Measurements from ENCODE around the gene MATCAP1.
A peak's percentile ranks its signal among the peaks of the same experiment; 100 is the strongest.

Gene MATCAP1

GRCh38 chr16:67163999-67164558, 19.7 kb downstream of the MATCAP1 start:
- Histone ChIP-seq H3K9ac (ENCODE audit: low read length) (no peak overlapping the region), H3K9me2 (ENCODE audit: low read depth, low read length) (no peaks in the 10 kb centered on the region), H3K27me3 (ENCODE audit: insufficient read depth, low read length) (no peaks in the 10 kb centered on the region; the same call in 1 of the 2 replicates), H2AFZ (ENCODE audit: low read length) (no peak overlapping the region), H3K4me3 (ENCODE audit: low read depth, low read length, poor library complexity, severe bottlenecking) (peak overlapping the region; percentile 44), H3K27ac (ENCODE audit: low read depth, low read length, poor library complexity, severe bottlenecking) (no peak overlapping the region), H3K9me3 (ENCODE audit: low read length) (no peaks in the 10 kb centered on the region), H3K36me3 (ENCODE audit: insufficient read depth, low read length) (no peaks in the 10 kb centered on the region), H4K20me1 (ENCODE audit: insufficient read depth, low read length) (no peaks in the 10 kb centered on the region), H3K79me2 (ENCODE audit: insufficient read depth, low read length) (no peaks in the 10 kb centered on the region), H3F3A (ENCODE audit: insufficient read depth, low read length) (no peaks in the 10 kb centered on the region), H3K4me1 (ENCODE audit: insufficient read depth, low read length, severe bottlenecking) (peaks cover 20% of the 10 kb centered on the region), H3K4me2 (ENCODE audit: low read length) (peak overlapping the region; percentile 56; the same call in 1 of the 2 replicates)
- no peak for TF ChIP-seq CTCF (IDR thresholded peaks at IDR 0.05; ENCODE audit: low read length)
- TF ChIP-seq EZH2 (IDR thresholded peaks at IDR 0.05; ENCODE audit: borderline replicate concordance, low read length): no peak

GRCh38 chr16:67163164-67163998, 20.4 kb downstream of the MATCAP1 start:
- Histone ChIP-seq H3K27ac (ENCODE audit: low read depth, low read length, poor library complexity, severe bottlenecking) (no peak overlapping the region), H3K9me3 (ENCODE audit: low read length) (no peaks in the 10 kb centered on the region), H3K4me2 (ENCODE audit: low read length) (peak overlapping the region; percentile 56), H3K79me2 (ENCODE audit: insufficient read depth, low read length) (no peaks in the 10 kb centered on the region), H3K4me3 (ENCODE audit: low read depth, low read length, poor library complexity, severe bottlenecking) (peak overlapping the region; percentile 44), H3K36me3 (ENCODE audit: insufficient read depth, low read length) (no peaks in the 10 kb centered on the region), H3K27me3 (ENCODE audit: insufficient read depth, low read length) (no peaks in the 10 kb centered on the region; the same call in 1 of the 2 replicates), H3F3A (ENCODE audit: insufficient read depth, low read length) (no peaks in the 10 kb centered on the region), H3K9ac (ENCODE audit: low read length) (no peak overlapping the region), H3K4me1 (ENCODE audit: insufficient read depth, low read length, severe bottlenecking) (peaks cover 27% of the 10 kb centered on the region), H4K20me1 (ENCODE audit: insufficient read depth, low read length) (no peaks in the 10 kb centered on the region), H3K9me2 (ENCODE audit: low read depth, low read length) (no peaks in the 10 kb centered on the region), H2AFZ (ENCODE audit: low read length) (no peak overlapping the region)
- no peak for TF ChIP-seq EZH2 (IDR thresholded peaks at IDR 0.05; ENCODE audit: borderline replicate concordance, low read length)
- TF ChIP-seq CTCF (IDR thresholded peaks at IDR 0.05; ENCODE audit: low read length): no peak

- Histone ChIP-seq H3K4me2 (ENCODE audit: low read length) (peak overlapping the region; percentile 56; the same call in 1 of the 2 replicates), H3K9ac (ENCODE audit: low read length) (no peak overlapping the region), H3K79me2 (ENCODE audit: insufficient read depth, low read length) (no peaks in the 10 kb centered on the region), H3K27me3 (ENCODE audit: insufficient read depth, low read length) (no peaks in the 10 kb centered on the region; the same call in 1 of the 2 replicates), H3K27ac (ENCODE audit: low read depth, low read length, poor library complexity, severe bottlenecking) (no peak overlapping the region), H3K9me2 (ENCODE audit: low read depth, low read length) (no peaks in the 10 kb centered on the region), H2AFZ (ENCODE audit: low read length) (no peak overlapping the region), H3K9me3 (ENCODE audit: low read length) (no peaks in the 10 kb centered on the region), H3K4me1 (ENCODE audit: insufficient read depth, low read length, severe bottlenecking) (peaks cover 30% of the 10 kb centered on the region), H3K4me3 (ENCODE audit: low read depth, low read length, poor library complexity, severe bottlenecking) (peak overlapping the region; percentile 44), H3K36me3 (ENCODE audit: insufficient read depth, low read length) (no peaks in the 10 kb centered on the region), H3F3A (ENCODE audit: insufficient read depth, low read length) (no peaks in the 10 kb centered on the region), H4K20me1 (ENCODE audit: insufficient read depth, low read length) (no peaks in the 10 kb centered on the region)
- TF ChIP-seq CTCF (IDR thresholded peaks at IDR 0.05; ENCODE audit: low read length): no peak
- TF ChIP-seq EZH2 (IDR thresholded peaks at IDR 0.05; ENCODE audit: borderline replicate concordance, low read length): no peak
Observed at GRCh38 chr16:67162506-67163163, 21.1 kb downstream of the MATCAP1 start.

Data from OCI-LY1 (cell line).